CD14-positive monocyte (primary cell): ENCODE results near the gene OR2A12. TPM values are rescaled to one million over a fixed set of nuclear protein-coding genes. Genes with fewer than 3 reads are reported as not detected.
"Not testable (repeated sequence)": the region's sequence is repeated elsewhere in the genome, so short reads cannot be mapped to it uniquely, and the experiment has no call there.

ENCODE experiments used
- DNase-seq, 3 donors: peaks; one replicate each; pipeline ENCODE4 v3.0.0-alpha.2; 2011 to 2022
- H2AFZ ChIP-seq: 2 replicates; pipeline ENCODE4 v1.6.0; 2012; ENCODE audit warnings: mild to moderate bottlenecking, low read depth, low read length, inconsistent platforms; ENCODE audit not compliant: insufficient read depth, poor library complexity, severe bottlenecking
- H3K27ac ChIP-seq, 2 donors: 1 replicate in 1 of 2; 2 replicates in 1 of 2; pipeline ENCODE4 v1.5.1; 2012 to 2013; ENCODE audit warnings: low read length in 2 of 2, control low read depth in 1 of 2, inconsistent platforms in 1 of 2, low read depth in 1 of 2, mild to moderate bottlenecking in 1 of 2
- H3K27me3 ChIP-seq, 2 donors: one replicate each; pipeline versions ENCODE4 v1.6.0 to v1.6.1; 2011 to 2013; ENCODE audit warnings: low read length in 2 of 2; ENCODE audit not compliant: control insufficient read depth in 2 of 2, insufficient read depth in 2 of 2
- H3K36me3 ChIP-seq, 2 donors: replicated peaks in 1 of 2; 1 replicate in 1 of 2; 2 replicates in 1 of 2; pipeline versions ENCODE4 v1.5.1 to v1.6.1; 2012 to 2013; ENCODE audit warnings: low read length in 2 of 2, control low read depth in 1 of 2, inconsistent platforms in 1 of 2, mild to moderate bottlenecking in 1 of 2; ENCODE audit not compliant: insufficient read depth in 2 of 2, control insufficient read depth in 1 of 2
- H3K4me1 ChIP-seq, 2 donors: 1 replicate in 1 of 2; 2 replicates in 1 of 2; pipeline versions ENCODE4 v1.5.1 to v1.6.1; 2012 to 2013; ENCODE audit warnings: low read length in 2 of 2, control low read depth in 1 of 2, inconsistent platforms in 1 of 2, mild to moderate bottlenecking in 1 of 2, moderate library complexity in 1 of 2; ENCODE audit not compliant: insufficient read depth in 2 of 2, control insufficient read depth in 1 of 2
- H3K4me2 ChIP-seq: replicated peaks from 2 replicates; pipeline ENCODE3; 2012; ENCODE audit warnings: low read length, moderate library complexity, mild to moderate bottlenecking; ENCODE audit not compliant: poor library complexity, severe bottlenecking; ENCODE audit errors: extremely low read depth
- H3K4me3 ChIP-seq, 3 experiments: fragments of 200-600 bp in 1 of 3; sonication (generic) in 1 of 3; replicated peaks in 1 of 3; 1 replicate in 2 of 3; 2 replicates in 1 of 3; pipeline ENCODE4 v1.5.1; 2011 to 2013; ENCODE audit warnings: low read length in 3 of 3, mild to moderate bottlenecking in 3 of 3, control low read depth in 2 of 3, low read depth in 2 of 3, inconsistent platforms in 1 of 3, moderate library complexity in 1 of 3
- H3K79me2 ChIP-seq: 2 replicates; pipeline ENCODE4 v1.6.0; 2012; ENCODE audit warnings: mild to moderate bottlenecking, control low read depth, inconsistent platforms, low read length, moderate library complexity; ENCODE audit not compliant: insufficient read depth
- H3K9ac ChIP-seq: 2 replicates; pipeline ENCODE4 v1.6.0; 2017; ENCODE audit warnings: low read length, mild to moderate bottlenecking; ENCODE audit not compliant: insufficient read depth, poor library complexity, severe bottlenecking
- H3K9me3 ChIP-seq, 2 donors: replicated peaks in 1 of 2; 1 replicate in 1 of 2; 2 replicates in 1 of 2; pipeline versions ENCODE4 v1.5.1 to v1.6.1; 2012 to 2013; ENCODE audit warnings: low read length in 2 of 2, control low read depth in 1 of 2; ENCODE audit not compliant: control insufficient read depth in 1 of 2, insufficient read depth in 1 of 2
- H4K20me1 ChIP-seq: 2 replicates; pipeline ENCODE4 v1.6.0; 2012; ENCODE audit warnings: mild to moderate bottlenecking, low read length, control low read depth, moderate library complexity; ENCODE audit not compliant: insufficient read depth
- H3K27ac Mint-ChIP-seq, 7 donors: one replicate each; pipeline ENCODE4 v1.8.0; 2020; ENCODE audit warnings: mild to moderate bottlenecking in 7 of 7, mixed read lengths in 7 of 7, moderate library complexity in 6 of 7, inconsistent platforms in 2 of 7
- H3K27me3 Mint-ChIP-seq, 3 donors: one replicate each; pipeline ENCODE4 v1.8.0; 2021 to 2022; ENCODE audit warnings: low read depth in 3 of 3, mild to moderate bottlenecking in 3 of 3, mixed read lengths in 3 of 3, moderate library complexity in 3 of 3, inconsistent platforms in 1 of 3
- H3K36me3 Mint-ChIP-seq, 2 donors: one replicate each; pipeline ENCODE4 v1.8.0; 2020; ENCODE audit warnings: mixed read lengths in 2 of 2, inconsistent platforms in 1 of 2, mild to moderate bottlenecking in 1 of 2
- H3K4me1 Mint-ChIP-seq: one replicate; pipeline ENCODE4 v1.8.0; 2020; ENCODE audit warnings: mild to moderate bottlenecking, mixed read lengths
- H3K4me3 Mint-ChIP-seq, 2 donors: one replicate each; pipeline ENCODE4 v1.8.0; 2020; ENCODE audit warnings: mild to moderate bottlenecking in 2 of 2, mixed read lengths in 2 of 2, moderate library complexity in 1 of 2
- H3K9me3 Mint-ChIP-seq, 7 donors: one replicate each; pipeline ENCODE4 v1.8.0; 2020 to 2022; ENCODE audit warnings: mixed read lengths in 7 of 7, mild to moderate bottlenecking in 6 of 7, moderate library complexity in 6 of 7, inconsistent platforms in 2 of 7
- CTCF ChIP-seq: fragments of 200-600 bp; IDR thresholded peaks from one replicate; pipeline ENCODE4 v1.8.0; 2022; ENCODE audit warnings: antibody characterized with exemption, mild to moderate bottlenecking
- WGBS: methylation state at CpG from one replicate; pipeline ENCODE4 v1.1.5; 2013; ENCODE audit warnings: missing lambda C conversion rate; ENCODE audit not compliant: insufficient coverage; 5-methylcytosine and 5-hydroxymethylcytosine counted together
- intact Hi-C, 2 donors: fragments of 100-400 bp; cut with micrococcal nuclease; formaldehyde crosslinking; loops; one replicate each; pipeline versions ENCODE4 v1.15.0 to v1.15.1; 2023
- polyA plus RNA-seq, 3 donors: library from polyadenylated mRNA; depleted of rRNA in 1 of 3; unstranded in 2 of 3; stranded (reverse) in 1 of 3; fragments of 300-500 nt in 2 of 3; fragments of >200 nt in 1 of 3; fragmentation: Illumina TruSeq in 2 of 3; gene quantifications; 1 replicate in 2 of 3; 2 replicates in 1 of 3; pipeline ENCODE4 v1.2.3, GENCODE V29; 2012 to 2021

Gene OR2A12
- polyA plus RNA-seq, 3 donors, result not detected

- Mint-ChIP-seq H3K4me1 (no peaks in the 10 kb centered on the region), H3K27me3 (peaks cover 0 to 3% (median 3%) of the 10 kb centered on the region in 3 donors), H3K4me3 (no peak overlapping the region), H3K9me3 (peaks cover 0 to 5% (median 1%) of the 10 kb centered on the region in 7 donors), H3K27ac (no peak overlapping the region), H3K36me3 (no peaks in the 10 kb centered on the region)
- Histone ChIP-seq H3K36me3 (no peaks in the 10 kb centered on the region), H4K20me1 (no peaks in the 10 kb centered on the region), H3K27ac (no peak overlapping the region), H2AFZ (no peak overlapping the region), H3K4me2 (no peak overlapping the region), H3K27me3 (no peaks in the 10 kb centered on the region), H3K4me3 (no peak overlapping the region), H3K9ac (no peak overlapping the region), H3K4me1 (no peaks in the 10 kb centered on the region), H3K9me3 (no peaks in the 10 kb centered on the region), H3K79me2 (no peaks in the 10 kb centered on the region)
- 97% methylated on average over 3 of the region's 3 CpGs for WGBS
- TF ChIP-seq CTCF, result no peak
- intact Hi-C loops, result no loop called here
- DNase-seq, result no peak
Measured at GRCh38 chr7:144050093-144050492, 36.0 kb upstream of the OR2A12 start.

GRCh38 chr7:144050884-144051283 lies 35.2 kb upstream of the OR2A12 start:
- H3K27me3 Mint-ChIP-seq, H3K27ac ChIP-seq, H2AFZ ChIP-seq, DNase-seq, H4K20me1 ChIP-seq, H3K4me3 Mint-ChIP-seq, H3K9me3 ChIP-seq, H3K36me3 ChIP-seq, H3K4me1 ChIP-seq, intact Hi-C loops, H3K36me3 Mint-ChIP-seq, H3K4me2 ChIP-seq, H3K4me1 Mint-ChIP-seq, H3K4me3 ChIP-seq, H3K9ac ChIP-seq, H3K9me3 Mint-ChIP-seq, H3K27me3 ChIP-seq, H3K79me2 ChIP-seq: not testable (repeated sequence)
- 92% methylated on average over 7 of the region's 8 CpGs for WGBS
- peak overlapping the region in 1 of 7 donors; percentile 30 for H3K27ac Mint-ChIP-seq
